Measurements from ENCODE around the gene DMRTC2. TPM values are rescaled to one million over a fixed set of nuclear protein-coding genes. Genes with fewer than 3 reads are reported as not detected.

Gene DMRTC2
- total RNA-seq, 1 experiment from 2014 or later: not detected

- Histone ChIP-seq H3K4me1 (ENCODE audit: insufficient read depth, low read length) (no peaks in the 10 kb centered on the region), H4K20me1 (ENCODE audit: low read length) (peaks cover 38% of the 10 kb centered on the region), H3K4me2 (ENCODE audit: low read length) (no peak overlapping the region), H3K9ac (ENCODE audit: low read length) (no peak overlapping the region), H2AFZ (ENCODE audit: low read length) (no peak overlapping the region), H3K27me3 (ENCODE audit: low read length) (no peaks in the 10 kb centered on the region), H3F3A (ENCODE audit: low read length, unreplicated experiment) (no peaks in the 10 kb centered on the region), H3K4me3 (ENCODE audit: low read length) (no peak overlapping the region), H3K9me2 (replicated peaks; ENCODE audit: low read length) (no peaks in the 10 kb centered on the region), H3K36me3 (ENCODE audit: low read depth, low read length) (peaks cover 50% of the 10 kb centered on the region), H3K79me2 (ENCODE audit: low read length) (peaks cover 25% of the 10 kb centered on the region), H3K9me3 (ENCODE audit: low read length) (no peaks in the 10 kb centered on the region), H3K27ac (ENCODE audit: low read length) (no peak overlapping the region)
- BruUV-seq (replicated peaks): no TSS peak
- ChIA-PET CTCF (no interaction called here), POLR2A (ENCODE audit: unreplicated experiment) (no interaction called here)
- intact Hi-C loops (cut with micrococcal nuclease): no loop called here
- ATAC-seq (no peak), DNase-seq (no peak)
- TF ChIP-seq EZH2phosphoT487 (IDR thresholded peaks at IDR 0.05; ENCODE audit: borderline replicate concordance, low read length): no peak
- no peak for TF ChIP-seq CTCF (conservative IDR thresholded peaks at IDR 0.05; ENCODE audit: low read depth, low read length)
- TF ChIP-seq EZH2 (IDR thresholded peaks at IDR 0.05; ENCODE audit: low read length, unreplicated experiment): no peak
These were observed 24.6 kb downstream of the DMRTC2 start for GRCh38 chr19:41869374-41869955.

GRCh38 chr19:41870401-41870873 lies 25.6 kb downstream of the DMRTC2 start:
- peaks cover 16% of the 10 kb centered on the region for H3K79me2 ChIP-seq (ENCODE audit: low read length)
- ATAC-seq: peak; percentile 26
- H3K4me3 ChIP-seq (ENCODE audit: low read length): no peak overlapping the region
- no peaks in the 10 kb centered on the region for H3K9me3 ChIP-seq (ENCODE audit: low read length)
- peak; percentile 40 for DNase-seq
- H3K4me2 ChIP-seq (ENCODE audit: low read length): no peak overlapping the region
- no peak overlapping the region for H3K9ac ChIP-seq (ENCODE audit: low read length)
- ChIA-PET CTCF (interaction anchor here (0.7 kb wide), 1 partner anchor 36 kb away, joined by 9 read pairs; no protein-coding TSS in a partner anchor), POLR2A (ENCODE audit: unreplicated experiment) (interaction anchor here (0.5 to 0.6 kb wide), 2 partner anchors 32 to 532 kb away, joined by 4 read pairs; no protein-coding TSS in a partner anchor)
- no peak for TF ChIP-seq EZH2phosphoT487 (IDR thresholded peaks at IDR 0.05; ENCODE audit: borderline replicate concordance, low read length)
- TF ChIP-seq EZH2 (IDR thresholded peaks at IDR 0.05; ENCODE audit: low read length, unreplicated experiment): no peak
- TF ChIP-seq CTCF (conservative IDR thresholded peaks at IDR 0.05; ENCODE audit: low read depth, low read length): no peak
- no peak overlapping the region for H3K27ac ChIP-seq (ENCODE audit: low read length)
- H3K36me3 ChIP-seq (ENCODE audit: low read depth, low read length): peaks cover 41% of the 10 kb centered on the region
- H3K9me2 ChIP-seq (replicated peaks; ENCODE audit: low read length): no peaks in the 10 kb centered on the region
- intact Hi-C loops (cut with micrococcal nuclease): loop anchor here (5.0 kb wide), 2 partner anchors 67 to 87 kb away; partner anchors contain the start of gene RABAC1
- H3K27me3 ChIP-seq (ENCODE audit: low read length): no peaks in the 10 kb centered on the region
- no peaks in the 10 kb centered on the region for H3F3A ChIP-seq (ENCODE audit: low read length, unreplicated experiment)
- peaks cover 28% of the 10 kb centered on the region for H4K20me1 ChIP-seq (ENCODE audit: low read length)
- no peaks in the 10 kb centered on the region for H3K4me1 ChIP-seq (ENCODE audit: insufficient read depth, low read length)
- H2AFZ ChIP-seq (ENCODE audit: low read length): no peak overlapping the region
- BruUV-seq (replicated peaks): no TSS peak
